ENCODE measurements around the gene FRMD3.

FRMD3 gene

GRCh38 chr9:83346655-83347420, 191.4 kb downstream of the FRMD3 start:
- H3K4me3 Mint-ChIP-seq: no peak overlapping the region
- no peaks in the 10 kb centered on the region for H3K4me1 Mint-ChIP-seq (ENCODE audit: low read depth)
- peaks cover 4% of the 10 kb centered on the region for H3K36me3 Mint-ChIP-seq (ENCODE audit: low read depth)
- H3K27ac Mint-ChIP-seq: no peak overlapping the region
- H3K27me3 Mint-ChIP-seq: no peaks in the 10 kb centered on the region
- no peaks in the 10 kb centered on the region for H3K9me3 Mint-ChIP-seq

GRCh38 chr9:83343366-83343999, 194.7 kb downstream of the FRMD3 start:
- Mint-ChIP-seq H3K36me3 (ENCODE audit: low read depth) (peaks cover 4% of the 10 kb centered on the region), H3K27ac (no peak overlapping the region), H3K27me3 (no peaks in the 10 kb centered on the region), H3K9me3 (no peaks in the 10 kb centered on the region), H3K4me1 (ENCODE audit: low read depth) (no peaks in the 10 kb centered on the region), H3K4me3 (no peak overlapping the region)

- H3K9me3 Mint-ChIP-seq: no peaks in the 10 kb centered on the region
- H3K4me3 Mint-ChIP-seq: no peak overlapping the region
- no peaks in the 10 kb centered on the region for H3K4me1 Mint-ChIP-seq (ENCODE audit: low read depth)
- no peaks in the 10 kb centered on the region for H3K27me3 Mint-ChIP-seq
- no peak overlapping the region for H3K27ac Mint-ChIP-seq
- peaks cover 4% of the 10 kb centered on the region for H3K36me3 Mint-ChIP-seq (ENCODE audit: low read depth)
Observed at GRCh38 chr9:83342731-83343130, 195.5 kb downstream of the FRMD3 start.

- Mint-ChIP-seq H3K4me3 (no peak overlapping the region), H3K36me3 (ENCODE audit: low read depth) (peaks cover 4% of the 10 kb centered on the region), H3K4me1 (ENCODE audit: low read depth) (no peaks in the 10 kb centered on the region)
Observed at GRCh38 chr9:83342006-83342405, 196.2 kb downstream of the FRMD3 start.

GRCh38 chr9:83340451-83340850, 197.8 kb downstream of the FRMD3 start:
- H3K36me3 Mint-ChIP-seq (ENCODE audit: low read depth): peaks cover 4% of the 10 kb centered on the region
- no peak overlapping the region for H3K4me3 Mint-ChIP-seq
- H3K9me3 Mint-ChIP-seq: no peaks in the 10 kb centered on the region
- H3K4me1 Mint-ChIP-seq (ENCODE audit: low read depth): no peaks in the 10 kb centered on the region
- no peaks in the 10 kb centered on the region for H3K27me3 Mint-ChIP-seq
- no peak overlapping the region for H3K27ac Mint-ChIP-seq

More at GRCh38 chr9:83342006-83342405, 196.2 kb downstream of the FRMD3 start:
- H3K9me3 Mint-ChIP-seq: no peaks in the 10 kb centered on the region
- no peaks in the 10 kb centered on the region for H3K27me3 Mint-ChIP-seq
- no peak overlapping the region for H3K27ac Mint-ChIP-seq

GRCh38 chr9:83339435-83339834, 198.8 kb downstream of the FRMD3 start:
- H3K36me3 Mint-ChIP-seq (ENCODE audit: low read depth): peaks cover 4% of the 10 kb centered on the region
- H3K27ac Mint-ChIP-seq: no peak overlapping the region
- no peak overlapping the region for H3K4me3 Mint-ChIP-seq
- H3K9me3 Mint-ChIP-seq: no peaks in the 10 kb centered on the region
- H3K4me1 Mint-ChIP-seq (ENCODE audit: low read depth): no peaks in the 10 kb centered on the region
- H3K27me3 Mint-ChIP-seq: no peaks in the 10 kb centered on the region

GRCh38 chr9:83336706-83337105, 201.5 kb downstream of the FRMD3 start:
- Mint-ChIP-seq H3K4me1 (ENCODE audit: low read depth) (no peaks in the 10 kb centered on the region), H3K9me3 (no peaks in the 10 kb centered on the region), H3K27me3 (no peaks in the 10 kb centered on the region), H3K36me3 (ENCODE audit: low read depth) (no peaks in the 10 kb centered on the region), H3K4me3 (no peak overlapping the region), H3K27ac (no peak overlapping the region)

- Mint-ChIP-seq H3K9me3 (no peaks in the 10 kb centered on the region), H3K27me3 (no peaks in the 10 kb centered on the region), H3K4me3 (no peak overlapping the region), H3K36me3 (ENCODE audit: low read depth) (no peaks in the 10 kb centered on the region), H3K4me1 (ENCODE audit: low read depth) (no peaks in the 10 kb centered on the region), H3K27ac (peak overlapping the region; percentile 27)
Observed at GRCh38 chr9:83334320-83334719, 203.9 kb downstream of the FRMD3 start.

GRCh38 chr9:83330207-83331196, 207.7 kb downstream of the FRMD3 start:
- Mint-ChIP-seq H3K27me3 (no peaks in the 10 kb centered on the region), H3K4me1 (ENCODE audit: low read depth) (no peaks in the 10 kb centered on the region), H3K36me3 (ENCODE audit: low read depth) (no peaks in the 10 kb centered on the region), H3K4me3 (no peak overlapping the region), H3K27ac (no peak overlapping the region), H3K9me3 (no peaks in the 10 kb centered on the region)

- peaks cover 1% of the 10 kb centered on the region for H3K9me3 Mint-ChIP-seq
- no peak overlapping the region for H3K4me3 Mint-ChIP-seq
- H3K27me3 Mint-ChIP-seq: no peaks in the 10 kb centered on the region
- no peak overlapping the region for H3K27ac Mint-ChIP-seq
- no peaks in the 10 kb centered on the region for H3K4me1 Mint-ChIP-seq (ENCODE audit: low read depth)
- no peaks in the 10 kb centered on the region for H3K36me3 Mint-ChIP-seq (ENCODE audit: low read depth)
Observed at GRCh38 chr9:83327750-83328622, 210.2 kb downstream of the FRMD3 start.

GRCh38 chr9:83327323-83327722, 210.9 kb downstream of the FRMD3 start:
- Mint-ChIP-seq H3K4me1 (ENCODE audit: low read depth) (no peaks in the 10 kb centered on the region), H3K27ac (no peak overlapping the region), H3K27me3 (no peaks in the 10 kb centered on the region), H3K9me3 (peaks cover 5% of the 10 kb centered on the region), H3K36me3 (ENCODE audit: low read depth) (no peaks in the 10 kb centered on the region), H3K4me3 (no peak overlapping the region)

GRCh38 chr9:83323148-83323547, 215.1 kb downstream of the FRMD3 start:
- Mint-ChIP-seq H3K9me3 (peaks cover 20% of the 10 kb centered on the region), H3K27me3 (no peaks in the 10 kb centered on the region), H3K4me1 (ENCODE audit: low read depth) (no peaks in the 10 kb centered on the region), H3K4me3 (no peak overlapping the region), H3K36me3 (ENCODE audit: low read depth) (no peaks in the 10 kb centered on the region), H3K27ac (no peak overlapping the region)

GRCh38 chr9:83322438-83322837, 215.8 kb downstream of the FRMD3 start:
- H3K4me3 Mint-ChIP-seq: no peak overlapping the region
- no peaks in the 10 kb centered on the region for H3K27me3 Mint-ChIP-seq
- peaks cover 20% of the 10 kb centered on the region for H3K9me3 Mint-ChIP-seq
- no peak overlapping the region for H3K27ac Mint-ChIP-seq
- no peaks in the 10 kb centered on the region for H3K4me1 Mint-ChIP-seq (ENCODE audit: low read depth)
- no peaks in the 10 kb centered on the region for H3K36me3 Mint-ChIP-seq (ENCODE audit: low read depth)

GRCh38 chr9:83317244-83317643, 221.0 kb downstream of the FRMD3 start:
- Mint-ChIP-seq H3K4me1 (ENCODE audit: low read depth) (no peaks in the 10 kb centered on the region), H3K36me3 (ENCODE audit: low read depth) (no peaks in the 10 kb centered on the region), H3K27me3 (no peaks in the 10 kb centered on the region), H3K4me3 (no peak overlapping the region), H3K9me3 (peaks cover 15% of the 10 kb centered on the region), H3K27ac (no peak overlapping the region)
